CD4-positive, alpha-beta T cell treated with Interleukin-1 beta for 1 hour (primary cell): ENCODE measurements around the gene ZNF524.
A peak's percentile ranks its signal among the peaks of the same experiment; 100 is the strongest.
"Not testable (repeated sequence)": the region's sequence is repeated elsewhere in the genome, so short reads cannot be mapped to it uniquely, and the experiment has no call there.

Experiments used
- DNase-seq, 2 donors: peaks; one replicate each; pipeline ENCODE4 v3.0.0-alpha.2; 2020 to 2022

Gene ZNF524, protein sequence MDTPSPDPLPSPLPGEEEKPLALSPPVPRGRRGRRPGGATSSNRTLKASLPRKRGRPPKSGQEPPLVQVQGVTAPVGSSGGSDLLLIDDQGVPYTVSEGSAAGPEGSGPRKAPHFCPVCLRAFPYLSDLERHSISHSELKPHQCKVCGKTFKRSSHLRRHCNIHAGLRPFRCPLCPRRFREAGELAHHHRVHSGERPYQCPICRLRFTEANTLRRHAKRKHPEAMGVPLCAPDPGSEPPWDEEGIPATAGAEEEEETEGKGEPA

DNA sequence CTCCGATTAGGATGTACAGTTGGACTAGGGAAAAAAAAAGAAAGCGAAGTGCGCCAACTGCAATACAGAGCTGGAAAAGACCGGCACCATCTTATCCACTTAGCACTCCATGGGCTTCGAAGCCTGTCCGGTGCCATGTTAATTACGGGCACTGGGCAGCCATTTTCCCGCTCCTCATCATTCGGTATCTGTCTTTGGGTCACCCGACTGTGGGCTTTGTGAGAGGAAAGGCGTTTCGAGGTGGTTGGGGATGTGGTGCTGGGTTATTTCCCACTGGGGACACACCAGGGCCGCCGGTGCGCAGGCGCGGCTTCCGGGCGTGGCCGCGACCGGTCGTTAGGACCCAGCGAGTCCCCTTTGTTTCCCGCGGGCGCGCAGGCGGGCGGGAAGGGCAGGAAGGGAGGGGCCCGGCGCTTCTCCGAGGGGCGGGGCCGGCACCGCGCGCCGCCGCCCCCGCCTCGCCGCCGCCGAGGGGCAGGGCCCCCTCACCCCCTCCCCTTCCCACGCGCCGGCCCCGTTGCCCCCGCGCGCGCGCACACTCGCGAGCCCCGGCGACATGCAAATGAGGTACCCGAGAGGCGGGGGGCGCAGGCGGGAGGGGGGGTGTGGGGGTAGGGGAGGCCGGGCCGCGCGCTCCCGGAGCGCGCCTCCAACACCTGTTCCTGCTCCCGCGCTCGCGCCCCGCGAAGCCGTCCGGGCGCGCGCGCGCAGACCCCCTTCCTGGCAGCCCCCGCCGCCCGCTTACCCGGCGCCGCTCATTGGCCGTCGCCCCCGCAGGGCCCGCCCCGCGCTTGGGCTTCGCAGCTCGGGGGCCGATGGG lies at the start of gene ZNF524:
Gene ZNF524, plus strand, starts transcription at position 447 of the 820 bp plus-strand sequence. CDS start 1,825 bp downstream, outside the sequence.
- DNase-seq = peak; percentile 88 to 89

DNA sequence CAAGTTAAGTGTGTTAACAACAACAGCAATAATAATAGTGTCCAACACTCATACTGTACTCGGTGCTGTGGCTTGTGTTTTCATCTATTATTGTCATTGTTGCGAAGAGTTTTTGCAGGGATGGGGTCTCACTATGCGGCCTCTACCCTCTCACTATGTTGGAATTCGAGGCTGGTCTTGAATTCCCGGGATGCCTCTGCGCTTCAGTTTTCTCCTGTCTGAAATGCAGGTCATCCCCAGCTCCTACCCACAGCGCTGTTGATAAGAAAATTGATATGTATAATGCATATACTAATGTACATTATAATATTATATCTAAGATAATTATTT lies 49.8 kb upstream of the ZNF524 start:
- no peak for DNase-seq

DNA sequence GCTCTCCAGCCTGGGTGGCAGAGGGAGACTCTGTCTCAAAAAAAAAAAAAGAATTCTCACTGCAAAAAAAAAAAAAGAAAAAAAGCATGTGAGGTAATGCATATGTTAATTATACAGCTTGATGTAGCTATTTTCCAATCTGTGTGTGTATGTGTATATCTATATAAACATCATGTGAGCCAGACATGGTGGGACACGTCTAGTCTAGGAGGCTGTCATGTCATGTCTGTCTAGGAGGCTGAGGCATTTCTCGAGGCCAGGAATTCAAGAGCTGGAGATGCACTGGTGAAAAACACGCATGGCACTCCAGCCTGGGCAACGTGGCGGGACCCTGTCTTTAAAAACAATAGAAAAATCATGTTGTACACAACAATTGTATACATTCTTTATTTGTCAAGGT lies 47.9 kb upstream of the ZNF524 start:
- no peak for DNase-seq

DNA sequence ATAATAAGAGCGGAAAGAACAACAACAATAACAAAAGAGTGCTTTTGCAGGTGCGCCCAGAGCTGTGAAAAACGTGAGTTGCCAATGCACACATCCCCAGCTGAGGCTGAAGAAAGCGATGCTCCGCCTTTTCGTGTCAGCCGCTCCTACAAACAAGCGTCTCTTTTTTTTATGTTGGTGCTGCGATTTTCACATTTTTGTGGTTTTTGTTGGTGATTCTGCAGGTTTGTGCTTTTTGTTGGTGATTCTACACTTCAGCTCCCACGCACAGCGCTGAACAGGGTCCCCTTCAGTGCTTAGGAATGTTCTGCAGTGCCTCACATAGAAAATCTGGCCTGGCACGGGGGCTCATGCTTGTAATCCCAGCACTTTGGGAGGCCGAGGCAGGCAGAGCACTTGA lies 47.5 kb upstream of the ZNF524 start:
- DNase-seq = no peak

DNA sequence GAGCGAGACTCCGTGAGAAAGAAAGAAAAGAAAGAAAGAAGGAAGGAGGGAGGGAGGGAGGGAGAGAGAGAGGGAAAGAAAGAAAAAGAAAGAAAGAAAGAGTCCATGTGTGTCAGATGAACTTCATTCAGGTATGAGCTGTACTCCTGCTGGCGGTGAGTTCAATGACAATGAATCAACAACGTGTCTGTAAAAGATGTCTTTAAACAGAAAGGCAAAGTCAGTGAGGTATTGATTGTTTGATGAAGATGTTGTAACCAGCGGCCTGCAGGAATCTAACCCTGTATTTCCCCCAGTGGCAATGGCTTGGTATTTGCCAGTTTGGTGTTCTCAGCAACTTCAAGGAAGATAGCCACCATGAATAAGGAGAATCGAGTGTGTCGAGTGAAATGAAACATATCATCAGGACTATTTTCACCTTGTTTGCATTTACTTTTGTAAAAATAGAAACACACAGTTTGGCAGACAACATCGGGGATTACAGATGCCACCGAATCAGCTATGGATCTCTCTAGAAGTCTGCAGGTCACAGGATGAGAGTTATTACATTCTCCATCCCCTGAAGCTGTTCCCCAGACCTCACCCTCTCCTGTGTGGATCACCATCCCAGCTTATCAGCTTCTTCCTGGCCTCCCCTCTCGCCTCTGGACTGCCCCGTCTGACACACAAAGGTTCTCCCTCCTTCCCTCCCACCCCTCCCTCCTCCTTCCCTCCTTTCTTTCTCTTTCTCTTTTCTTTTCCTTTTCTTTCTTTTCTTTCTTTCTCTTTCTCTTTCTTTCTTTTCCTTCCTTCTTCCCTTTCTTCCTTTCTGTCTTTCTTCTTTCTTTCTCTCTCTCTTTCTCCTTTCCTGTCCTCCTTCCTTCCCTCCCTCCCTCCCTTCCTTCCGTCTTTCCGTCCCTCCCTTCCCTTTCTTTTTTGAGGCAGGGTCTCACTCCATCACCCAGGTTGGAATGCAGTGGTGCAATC lies 46.6 kb upstream of the ZNF524 start:
- no peak for DNase-seq

DNA sequence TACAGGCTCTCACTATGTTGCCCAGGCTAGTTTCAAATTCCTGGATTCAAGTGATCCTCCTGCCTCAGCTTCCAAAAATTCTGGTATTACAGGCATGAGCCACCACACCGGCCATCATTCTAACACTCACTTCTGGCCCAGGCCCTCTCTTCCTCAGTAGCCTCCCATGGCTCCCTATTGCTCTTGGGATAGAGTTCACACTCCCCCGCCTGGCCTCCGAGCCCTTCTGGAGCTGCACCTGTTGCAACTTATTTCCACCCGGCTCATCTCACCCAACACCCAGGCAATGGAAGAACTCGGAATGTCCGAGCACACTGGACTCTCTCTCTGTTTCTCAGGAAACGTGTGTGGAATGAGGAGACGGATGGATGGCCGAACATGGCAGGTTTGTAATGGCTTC lies 45.8 kb upstream of the ZNF524 start:
- no peak for DNase-seq

DNA sequence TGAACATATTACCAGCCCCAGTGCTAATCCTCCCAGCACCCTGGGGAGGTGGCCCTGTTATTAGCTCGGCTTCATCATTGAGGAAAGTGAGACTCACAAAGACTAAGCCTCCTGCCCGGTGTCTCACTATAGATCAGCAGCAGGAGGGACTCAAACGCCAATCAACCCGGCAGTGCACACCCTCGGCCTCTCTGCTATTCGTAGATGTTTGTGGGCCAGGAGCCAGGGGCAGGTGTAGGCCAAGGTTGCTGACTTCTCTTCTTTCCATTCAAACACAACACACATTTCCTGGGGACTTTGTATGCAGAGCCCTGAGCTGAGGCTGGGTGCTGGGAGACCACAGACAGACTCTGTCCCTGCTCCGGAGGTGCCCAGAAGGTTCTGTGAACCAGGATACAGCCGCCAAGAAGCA lies 45.3 kb upstream of the ZNF524 start:
- DNase-seq = no peak

DNA sequence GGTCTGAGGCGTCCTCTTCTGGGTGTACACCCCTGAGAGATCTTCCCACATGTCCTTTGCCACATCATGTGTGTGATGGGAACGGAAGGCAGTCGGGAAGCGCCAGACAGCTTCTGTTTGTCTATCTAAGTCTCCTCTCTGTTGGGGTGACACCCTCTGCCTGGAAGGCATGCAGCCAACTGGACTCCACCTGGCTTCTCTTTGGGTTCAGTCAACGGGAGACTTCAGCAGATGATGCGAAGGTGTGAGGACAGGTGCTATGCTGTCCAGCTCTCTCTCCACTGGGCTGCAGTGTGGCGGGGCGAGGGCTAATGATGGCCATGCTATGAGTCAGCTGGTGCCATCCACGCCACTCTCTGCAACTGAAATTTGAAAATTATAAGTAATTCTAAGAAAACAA lies 40.4 kb upstream of the ZNF524 start:
- no peak for DNase-seq

DNA sequence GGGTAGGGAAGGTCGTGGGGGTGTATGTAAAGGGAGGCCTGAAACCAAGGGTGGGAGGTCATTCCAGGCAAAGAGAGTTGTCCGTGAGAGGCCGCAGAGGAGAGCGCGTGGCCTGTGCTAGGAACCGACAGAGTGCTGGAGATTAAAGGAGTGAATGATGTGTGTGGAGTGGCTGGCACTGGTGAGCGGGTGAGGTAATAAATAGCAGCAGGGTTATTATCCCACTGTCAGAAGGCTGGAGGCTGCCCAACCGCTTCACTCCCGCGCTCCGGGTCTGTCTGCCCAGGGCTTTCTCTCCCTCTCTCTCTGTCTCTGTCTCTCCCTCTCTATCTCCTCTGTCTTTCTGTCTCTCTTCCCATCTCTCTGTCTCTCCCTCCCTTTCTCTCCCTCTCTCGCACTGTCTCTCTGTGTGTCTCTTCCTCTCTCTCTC lies 36.8 kb upstream of the ZNF524 start:
- DNase-seq = no peak

DNA sequence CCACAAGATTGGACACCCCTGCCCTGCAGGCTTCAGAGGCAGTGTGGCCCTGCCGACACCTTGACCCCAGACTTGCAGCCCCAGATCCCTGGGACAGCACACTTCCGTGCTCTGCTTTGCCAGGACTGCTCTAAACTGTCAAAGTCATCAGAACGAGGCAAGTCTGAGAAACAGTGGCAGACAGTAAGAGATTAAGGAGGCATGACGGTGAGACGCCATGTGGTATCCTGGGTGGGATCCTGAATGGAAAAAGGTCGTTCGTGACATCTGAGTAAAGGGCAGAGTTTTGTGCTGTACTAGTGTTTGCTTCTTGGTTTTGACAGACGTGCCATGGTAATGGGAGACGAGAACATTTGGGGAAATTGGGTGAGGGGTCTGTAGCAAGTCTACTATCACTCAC lies 33.3 kb upstream of the ZNF524 start:
- no peak for DNase-seq

DNA sequence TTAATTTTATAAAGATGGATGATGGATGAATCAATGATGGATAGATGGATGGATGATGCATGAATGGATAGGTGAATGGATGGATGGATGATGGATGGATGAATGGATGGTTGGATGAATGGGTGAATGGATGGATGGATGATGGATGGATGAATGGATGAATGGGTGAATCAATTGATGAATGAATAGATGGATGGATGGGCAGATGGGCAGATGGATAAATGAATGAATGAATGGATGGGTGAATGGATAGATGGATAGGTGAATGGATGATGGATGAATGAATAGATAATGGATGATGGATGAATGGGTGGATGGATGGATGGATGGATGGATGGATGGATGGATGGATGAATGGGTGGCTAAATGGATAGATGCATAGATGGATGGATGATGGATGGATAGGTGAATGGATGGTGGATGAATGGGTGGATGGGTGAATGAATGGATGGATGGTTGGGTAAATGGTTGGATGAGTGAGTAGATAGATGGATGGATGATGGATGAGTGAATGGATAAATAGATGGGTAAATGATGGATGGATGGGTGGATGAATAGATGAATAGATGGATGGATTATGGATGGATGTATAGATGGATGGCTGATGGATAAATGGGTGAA lies 32.3 kb upstream of the ZNF524 start:
- no peak for DNase-seq

DNA sequence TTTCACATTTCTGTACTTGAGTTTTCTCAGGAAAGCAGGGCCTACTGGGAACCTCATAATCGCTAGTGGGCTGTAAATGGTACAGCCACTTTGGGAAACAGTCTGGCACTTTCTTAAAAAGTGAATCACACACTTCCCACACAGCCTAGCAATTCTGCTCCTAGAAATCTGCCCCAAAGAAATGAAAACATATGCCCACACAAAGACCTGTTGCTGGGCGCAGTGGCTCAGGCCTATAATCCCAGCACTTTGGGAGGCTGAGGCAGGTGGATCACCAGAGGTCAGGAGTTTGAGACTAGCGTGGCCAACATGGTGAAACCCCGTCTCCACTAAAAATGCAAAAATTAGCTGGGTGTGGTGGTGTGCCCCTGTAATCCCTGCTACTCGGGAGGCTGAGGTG lies 30.6 kb upstream of the ZNF524 start:
- not testable (repeated sequence) for DNase-seq

DNA sequence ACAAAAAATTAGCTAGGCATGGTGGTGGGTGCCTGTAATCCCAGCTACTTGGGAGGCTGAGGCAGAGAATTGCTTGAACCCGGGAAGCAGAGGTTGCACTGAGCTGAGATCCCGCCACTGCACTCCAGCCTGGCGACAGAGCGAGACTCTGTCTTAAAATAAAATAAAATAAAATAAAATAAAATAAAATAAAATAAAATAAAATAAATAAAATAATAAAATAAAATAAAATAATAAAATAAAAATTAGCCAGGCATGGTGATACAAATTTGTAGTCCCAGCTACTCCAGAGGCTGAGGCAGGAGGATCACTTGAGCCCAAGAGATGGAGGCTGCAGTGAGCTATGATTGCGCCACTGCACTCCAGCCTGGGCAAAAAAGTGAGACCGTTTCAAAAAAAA lies 26.2 kb upstream of the ZNF524 start:
- DNase-seq = not testable (repeated sequence)

DNA sequence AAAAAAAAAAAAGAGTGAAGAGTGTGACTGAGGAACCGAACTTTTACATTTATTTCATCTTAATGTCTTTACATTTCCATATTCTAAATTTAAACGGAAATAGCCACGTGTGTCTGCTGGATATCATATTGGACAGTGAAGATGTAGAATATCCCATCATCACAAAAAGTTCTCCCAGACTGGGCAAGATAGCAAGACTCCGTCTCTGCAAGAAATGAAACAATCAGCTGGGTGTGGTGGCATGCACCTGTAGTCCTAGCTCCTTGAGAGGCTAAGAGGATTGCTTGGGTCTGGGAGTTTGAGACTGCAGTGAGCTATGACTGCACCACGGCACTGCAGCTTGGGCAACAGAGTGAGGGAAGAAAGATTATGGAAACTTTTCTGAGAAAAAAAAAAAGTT lies 23.3 kb upstream of the ZNF524 start:
- DNase-seq = no peak

DNA sequence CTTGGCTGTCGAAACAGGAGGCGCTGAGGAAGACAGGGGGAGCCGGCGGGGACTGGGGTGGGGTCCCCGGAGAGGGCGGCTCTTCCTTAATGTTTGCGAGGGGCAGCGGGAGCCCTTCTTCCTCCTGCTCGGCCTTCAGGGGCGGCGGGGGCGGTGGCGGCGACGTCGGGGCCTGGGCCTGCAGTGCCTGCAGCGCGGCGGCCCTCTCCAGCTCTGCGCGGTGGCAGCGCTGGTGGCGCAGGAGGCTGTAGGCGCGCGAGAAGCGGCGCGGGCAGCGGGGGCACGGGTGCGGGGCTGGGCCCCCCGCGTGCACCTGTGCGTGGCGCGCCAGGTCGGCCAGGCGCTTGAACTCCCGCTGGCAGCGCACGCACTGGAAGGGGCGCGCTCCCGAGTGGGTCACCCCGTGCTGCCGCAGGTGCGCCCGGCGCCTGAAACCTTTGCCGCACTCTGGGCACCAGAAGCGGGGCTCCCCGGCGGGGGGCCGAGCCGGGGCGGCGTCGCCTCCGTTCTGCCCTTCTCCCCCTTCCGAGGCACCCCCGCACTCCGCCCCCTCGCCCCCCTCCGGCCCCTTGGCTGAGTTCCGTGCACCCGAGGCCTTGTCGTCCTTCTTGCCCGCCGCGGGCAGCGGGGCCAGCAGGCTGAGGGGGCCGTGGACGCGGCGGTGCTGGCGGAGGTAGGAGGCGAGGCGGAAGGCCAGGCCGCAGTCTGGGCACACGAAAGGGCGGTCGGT lies 21.9 kb upstream of the ZNF524 start:
- DNase-seq = no peak

DNA sequence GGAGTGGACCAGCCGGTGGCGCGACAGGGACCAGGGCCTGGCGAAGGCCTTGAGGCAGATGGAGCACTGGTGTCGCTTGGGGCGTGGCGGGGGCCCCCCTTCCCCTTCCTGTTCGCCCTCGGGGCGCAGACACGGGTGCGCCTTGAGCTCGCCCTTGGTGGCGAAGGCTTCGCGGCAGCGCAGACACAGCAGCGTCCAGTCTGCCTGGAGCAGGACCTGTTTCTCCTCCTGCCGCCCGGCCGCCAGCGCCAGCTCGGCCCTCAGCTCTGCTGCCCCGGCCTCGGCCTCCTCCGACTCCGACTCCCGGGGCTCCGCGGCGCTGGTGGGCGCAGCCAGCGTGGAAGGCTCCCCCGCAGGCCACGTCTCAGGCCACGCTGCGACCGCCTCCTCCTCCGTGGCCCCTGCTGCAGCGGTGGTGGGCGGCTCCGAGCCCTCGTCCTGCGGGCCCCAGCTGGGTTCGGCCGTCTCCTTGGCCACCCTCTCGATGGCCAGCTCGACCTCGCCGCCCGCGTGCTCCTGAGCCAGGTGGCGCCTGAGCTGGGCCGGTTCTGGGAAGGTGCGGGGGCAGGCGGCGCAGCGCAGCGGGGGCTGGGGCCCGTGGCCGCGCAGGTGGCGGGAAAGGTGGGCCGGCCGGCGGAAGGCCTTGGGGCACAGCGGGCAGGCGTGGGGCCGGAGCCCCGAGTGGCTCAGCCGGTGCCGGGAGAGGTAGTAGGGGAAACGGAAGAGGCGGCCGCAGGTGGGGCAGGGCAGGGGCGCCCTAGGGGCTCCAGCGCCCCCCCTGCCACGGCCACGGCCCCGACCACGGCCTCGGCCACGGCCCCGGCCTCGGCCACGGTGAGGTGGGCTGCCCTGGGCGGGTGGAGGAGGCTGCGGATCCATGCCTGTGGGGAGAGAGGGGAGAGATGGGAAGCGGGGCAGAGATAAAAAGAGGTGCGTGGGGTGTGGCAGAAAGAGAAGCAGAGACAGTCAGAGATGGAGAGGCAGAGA lies 21.0 kb upstream of the ZNF524 start:
- DNase-seq = no peak

DNA sequence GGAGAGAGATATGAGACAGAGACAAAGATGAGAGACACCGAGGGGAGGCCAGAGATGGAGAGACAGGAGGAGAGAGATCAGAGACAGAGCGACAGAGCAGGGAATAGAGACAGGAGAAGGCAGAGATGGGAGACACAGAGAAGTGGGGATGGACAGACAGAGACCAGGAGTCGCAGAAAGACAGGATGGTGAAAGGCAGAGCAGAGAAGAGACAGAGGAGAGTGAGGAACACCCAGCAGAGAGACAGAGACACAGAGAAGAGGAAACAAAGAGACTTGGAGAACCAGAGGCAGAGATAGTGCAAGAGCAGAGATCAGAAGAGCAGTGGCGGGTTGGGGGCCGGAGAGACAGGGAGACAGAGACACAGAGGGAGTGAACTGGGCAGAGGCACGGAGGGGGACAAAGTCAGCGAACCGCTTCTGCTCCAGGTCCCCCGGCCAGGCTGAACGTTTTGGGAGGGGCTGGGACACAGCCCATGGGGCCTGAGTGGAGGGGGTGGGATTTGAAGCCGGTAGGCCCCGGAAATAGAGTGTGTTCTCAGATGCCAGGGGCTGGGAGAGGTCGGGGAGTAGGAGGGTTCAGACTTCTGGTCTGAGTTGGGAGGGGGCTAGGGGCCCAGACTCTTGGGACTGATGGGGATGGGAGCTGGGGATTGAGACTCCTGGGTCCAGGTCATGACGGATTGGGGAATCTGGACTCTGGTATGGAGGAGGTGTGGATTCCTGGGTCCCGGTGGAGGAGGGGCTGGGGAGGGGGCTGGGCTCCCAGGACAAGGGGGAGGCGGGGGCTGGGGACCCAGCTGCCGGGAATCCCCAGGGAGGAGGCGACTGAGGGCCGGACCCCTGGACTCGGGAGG lies 20.1 kb upstream of the ZNF524 start:
- no peak for DNase-seq

DNA sequence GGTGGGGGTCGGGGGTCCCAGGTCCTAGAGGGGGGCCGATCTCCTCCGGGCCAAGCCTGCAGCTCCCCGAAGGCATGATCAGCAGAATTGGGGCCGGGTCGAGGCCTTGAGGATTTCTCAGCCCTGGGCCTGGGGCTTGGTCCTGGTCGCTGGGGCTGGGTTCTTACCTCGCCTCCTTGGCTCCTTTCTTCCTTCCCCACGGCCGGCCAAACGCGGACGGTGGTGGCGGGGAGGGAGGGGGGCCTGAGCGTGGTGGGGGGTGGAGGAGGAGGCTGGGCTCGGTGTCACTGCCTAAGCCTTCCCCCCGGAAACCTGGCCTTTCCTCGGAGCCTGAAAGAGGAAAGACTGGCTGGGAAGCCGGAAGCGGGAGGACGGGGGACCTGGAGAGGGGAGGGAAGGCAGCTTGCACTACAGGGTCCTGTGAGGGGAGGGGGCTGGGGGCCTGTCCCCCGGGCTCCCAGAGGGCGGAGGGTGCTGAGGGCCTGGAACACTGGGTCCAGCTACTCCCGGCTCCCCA lies 19.4 kb upstream of the ZNF524 start, which contains the start of gene ZNF579:
Gene ZNF579, minus strand, starts transcription at position 221 of the 517 bp plus-strand sequence. CDS start 1,209 bp downstream, outside the sequence.
- peak; percentile 76 to 80 for DNase-seq

DNA sequence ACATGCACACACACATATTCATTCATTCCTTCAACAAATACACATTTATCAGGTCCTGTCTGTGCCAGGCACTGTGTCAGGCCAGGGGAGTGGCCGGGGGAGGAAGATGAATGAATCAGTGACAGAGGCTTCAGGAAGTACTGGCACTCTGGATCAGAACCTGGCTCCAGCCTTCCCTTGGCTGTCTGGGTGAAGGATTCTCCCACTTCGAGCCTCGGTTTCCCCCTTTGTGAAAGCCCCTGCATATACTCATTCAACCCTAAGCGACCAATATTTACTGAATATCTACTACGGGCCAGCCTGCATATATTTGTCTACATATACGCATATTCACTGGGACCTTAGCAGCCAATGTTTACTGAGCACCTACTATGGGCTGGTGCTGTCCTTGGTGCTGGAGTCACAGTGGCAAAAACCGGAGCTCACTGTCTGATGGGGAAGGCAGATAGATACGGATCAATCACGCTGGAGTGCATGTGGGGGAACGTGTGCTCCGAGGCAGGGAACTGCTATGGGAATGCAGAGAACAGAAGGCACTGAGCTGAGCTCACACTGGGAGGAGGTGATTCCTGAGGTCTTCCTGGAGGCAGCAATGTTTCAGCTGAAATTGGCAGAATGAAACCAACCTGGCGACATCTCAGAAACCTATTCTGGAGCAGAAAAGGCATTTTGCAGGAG lies 18.8 kb upstream of the ZNF524 start:
- peak in 1 of 2 donors; percentile 26 for DNase-seq
